Neuron (in vitro differentiated cells): Measurements from ENCODE around the gene FSTL4.
"Not testable (repeated sequence)": the region's sequence is repeated elsewhere in the genome, so short reads cannot be mapped to it uniquely, and the experiment has no call there.

Source experiments
- H2AFZ ChIP-seq: one replicate; pipeline ENCODE4 v1.6.1; 2013; ENCODE audit warnings: low read depth, mild to moderate bottlenecking, inconsistent platforms, low read length, moderate library complexity
- H3K27me3 ChIP-seq: one replicate; pipeline ENCODE4 v1.6.1; 2013; ENCODE audit warnings: low read length; ENCODE audit not compliant: insufficient read depth
- H3K36me3 ChIP-seq: one replicate; pipeline ENCODE4 v1.6.1; 2013; ENCODE audit warnings: low read length; ENCODE audit not compliant: insufficient read depth
- H3K4me1 ChIP-seq: one replicate; pipeline ENCODE4 v1.6.1; 2013; ENCODE audit warnings: low read length; ENCODE audit not compliant: insufficient read depth
- H3K4me3 ChIP-seq: 2 replicates; pipeline ENCODE4 v1.5.1; 2013; ENCODE audit warnings: mild to moderate bottlenecking, low read length, moderate library complexity
- H3K9me3 ChIP-seq: one replicate; pipeline ENCODE4 v1.6.1; 2013; ENCODE audit warnings: low read length

FSTL4 gene

GRCh38 chr5:133445204-133445603, 167.1 kb downstream of the FSTL4 start:
- H3K9me3 ChIP-seq, H3K4me3 ChIP-seq, H3K4me1 ChIP-seq, H2AFZ ChIP-seq, H3K27me3 ChIP-seq, H3K36me3 ChIP-seq: not testable (repeated sequence)

GRCh38 chr5:133444711-133445110, 167.6 kb downstream of the FSTL4 start:
- Histone ChIP-seq H3K9me3 (no peaks in the 10 kb centered on the region), H3K4me1 (no peaks in the 10 kb centered on the region), H3K4me3 (no peak overlapping the region), H2AFZ (no peak overlapping the region), H3K36me3 (no peaks in the 10 kb centered on the region), H3K27me3 (no peaks in the 10 kb centered on the region)

- H3K36me3 ChIP-seq, result no peaks in the 10 kb centered on the region
- no peak overlapping the region for H2AFZ ChIP-seq
- no peaks in the 10 kb centered on the region for H3K9me3 ChIP-seq
- H3K27me3 ChIP-seq, result no peaks in the 10 kb centered on the region
- H3K4me3 ChIP-seq, result no peak overlapping the region
- no peaks in the 10 kb centered on the region for H3K4me1 ChIP-seq
These were observed 171.1 kb downstream of the FSTL4 start for GRCh38 chr5:133441166-133441815.

- H3K9me3 ChIP-seq, result no peaks in the 10 kb centered on the region
- no peaks in the 10 kb centered on the region for H3K27me3 ChIP-seq
- H2AFZ ChIP-seq, result no peak overlapping the region
- no peaks in the 10 kb centered on the region for H3K36me3 ChIP-seq
- no peak overlapping the region for H3K4me3 ChIP-seq
- H3K4me1 ChIP-seq, result no peaks in the 10 kb centered on the region
These were observed 171.8 kb downstream of the FSTL4 start for GRCh38 chr5:133440467-133441115.

GRCh38 chr5:133439859-133440258, 172.5 kb downstream of the FSTL4 start:
- H3K9me3 ChIP-seq, result no peaks in the 10 kb centered on the region
- no peak overlapping the region for H3K4me3 ChIP-seq
- no peak overlapping the region for H2AFZ ChIP-seq
- H3K27me3 ChIP-seq, result no peaks in the 10 kb centered on the region
- no peaks in the 10 kb centered on the region for H3K4me1 ChIP-seq
- no peaks in the 10 kb centered on the region for H3K36me3 ChIP-seq

GRCh38 chr5:133438487-133438886, 173.9 kb downstream of the FSTL4 start:
- Histone ChIP-seq H3K27me3 (no peaks in the 10 kb centered on the region), H2AFZ (no peak overlapping the region), H3K36me3 (no peaks in the 10 kb centered on the region), H3K4me3 (no peak overlapping the region), H3K4me1 (no peaks in the 10 kb centered on the region), H3K9me3 (no peaks in the 10 kb centered on the region)

- no peaks in the 10 kb centered on the region for H3K4me1 ChIP-seq
- no peaks in the 10 kb centered on the region for H3K36me3 ChIP-seq
- H3K9me3 ChIP-seq, result no peaks in the 10 kb centered on the region
- H3K27me3 ChIP-seq, result peaks cover 2% of the 10 kb centered on the region
- H2AFZ ChIP-seq, result no peak overlapping the region
- no peak overlapping the region for H3K4me3 ChIP-seq
These were observed 178.0 kb downstream of the FSTL4 start for GRCh38 chr5:133434336-133434735.

- Histone ChIP-seq H3K36me3 (no peaks in the 10 kb centered on the region), H3K27me3 (peaks cover 2% of the 10 kb centered on the region), H3K9me3 (no peaks in the 10 kb centered on the region), H3K4me1 (no peaks in the 10 kb centered on the region), H3K4me3 (no peak overlapping the region), H2AFZ (no peak overlapping the region)
These were observed 178.7 kb downstream of the FSTL4 start for GRCh38 chr5:133433641-133434040.

- no peaks in the 10 kb centered on the region for H3K4me1 ChIP-seq
- H2AFZ ChIP-seq, result no peak overlapping the region
- peaks cover 2% of the 10 kb centered on the region for H3K27me3 ChIP-seq
- no peaks in the 10 kb centered on the region for H3K36me3 ChIP-seq
- no peaks in the 10 kb centered on the region for H3K9me3 ChIP-seq
- H3K4me3 ChIP-seq, result no peak overlapping the region
These were observed 179.3 kb downstream of the FSTL4 start for GRCh38 chr5:133432956-133433532.

GRCh38 chr5:133431326-133431865, 180.9 kb downstream of the FSTL4 start:
- Histone ChIP-seq H3K36me3 (no peaks in the 10 kb centered on the region), H3K4me1 (no peaks in the 10 kb centered on the region), H3K27me3 (peaks cover 2% of the 10 kb centered on the region), H2AFZ (no peak overlapping the region), H3K4me3 (no peak overlapping the region), H3K9me3 (no peaks in the 10 kb centered on the region)

GRCh38 chr5:133430095-133430494, 182.2 kb downstream of the FSTL4 start:
- H3K9me3 ChIP-seq, result no peaks in the 10 kb centered on the region
- no peaks in the 10 kb centered on the region for H3K36me3 ChIP-seq
- no peaks in the 10 kb centered on the region for H3K4me1 ChIP-seq
- no peak overlapping the region for H2AFZ ChIP-seq
- H3K27me3 ChIP-seq, result peaks cover 2% of the 10 kb centered on the region
- no peak overlapping the region for H3K4me3 ChIP-seq

GRCh38 chr5:133429046-133429445, 183.3 kb downstream of the FSTL4 start:
- Histone ChIP-seq H3K4me3 (no peak overlapping the region), H3K27me3 (peaks cover 2% of the 10 kb centered on the region), H3K9me3 (no peaks in the 10 kb centered on the region), H3K4me1 (no peaks in the 10 kb centered on the region), H2AFZ (no peak overlapping the region), H3K36me3 (no peaks in the 10 kb centered on the region)

GRCh38 chr5:133428072-133428660, 184.2 kb downstream of the FSTL4 start:
- Histone ChIP-seq H3K36me3 (no peaks in the 10 kb centered on the region), H3K4me1 (no peaks in the 10 kb centered on the region), H3K9me3 (no peaks in the 10 kb centered on the region), H3K27me3 (peaks cover 4% of the 10 kb centered on the region), H2AFZ (no peak overlapping the region), H3K4me3 (no peak overlapping the region)
